H1 (cell line): ENCODE data around the gene USH1G.
"Not testable (repeated sequence)": the region's sequence is repeated elsewhere in the genome, so short reads cannot be mapped to it uniquely, and the experiment has no call there.

Experiments used
- TAF1 ChIP-seq: IDR thresholded peaks from 2 replicates; pipeline ENCODE4 v1.6.1; 2011; ENCODE audit warnings: mild to moderate bottlenecking, low read depth, low read length
- TF ChIP-seq, protein P1 (sequence below), 3 experiments: IDR thresholded peaks; 1 replicate in 2 of 3; 2 replicates in 1 of 3; pipeline versions ENCODE4 v1.5.1 to v1.6.1; 2011; ENCODE audit warnings: low read length in 3 of 3, mild to moderate bottlenecking in 3 of 3, inconsistent platforms in 2 of 3, low read depth in 1 of 3, moderate library complexity in 1 of 3; ENCODE audit not compliant: insufficient read depth in 1 of 3; ENCODE audit errors: control extremely low read depth in 1 of 3

- not testable (repeated sequence) for TF ChIP-seq TAF1
- TF ChIP-seq, protein P1, sequence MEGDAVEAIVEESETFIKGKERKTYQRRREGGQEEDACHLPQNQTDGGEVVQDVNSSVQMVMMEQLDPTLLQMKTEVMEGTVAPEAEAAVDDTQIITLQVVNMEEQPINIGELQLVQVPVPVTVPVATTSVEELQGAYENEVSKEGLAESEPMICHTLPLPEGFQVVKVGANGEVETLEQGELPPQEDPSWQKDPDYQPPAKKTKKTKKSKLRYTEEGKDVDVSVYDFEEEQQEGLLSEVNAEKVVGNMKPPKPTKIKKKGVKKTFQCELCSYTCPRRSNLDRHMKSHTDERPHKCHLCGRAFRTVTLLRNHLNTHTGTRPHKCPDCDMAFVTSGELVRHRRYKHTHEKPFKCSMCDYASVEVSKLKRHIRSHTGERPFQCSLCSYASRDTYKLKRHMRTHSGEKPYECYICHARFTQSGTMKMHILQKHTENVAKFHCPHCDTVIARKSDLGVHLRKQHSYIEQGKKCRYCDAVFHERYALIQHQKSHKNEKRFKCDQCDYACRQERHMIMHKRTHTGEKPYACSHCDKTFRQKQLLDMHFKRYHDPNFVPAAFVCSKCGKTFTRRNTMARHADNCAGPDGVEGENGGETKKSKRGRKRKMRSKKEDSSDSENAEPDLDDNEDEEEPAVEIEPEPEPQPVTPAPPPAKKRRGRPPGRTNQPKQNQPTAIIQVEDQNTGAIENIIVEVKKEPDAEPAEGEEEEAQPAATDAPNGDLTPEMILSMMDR (IDR thresholded peaks at IDR 0.05; ENCODE audit: control extremely low read depth in 1 of 3, insufficient read depth in 1 of 3, low read depth in 1 of 3, low read length in 3 of 3) = not testable (repeated sequence)
Measured at GRCh38 chr17:74969501-74969900, 46.4 kb upstream of the USH1G start.
